DND-41 (cell line): Measurements from ENCODE around the gene TEX10.

Experiments used
- CTCF ChIP-seq: IDR thresholded peaks from 2 replicates; pipeline ENCODE4 v1.5.1; 2012; ENCODE audit warnings: borderline replicate concordance, low read length, moderate library complexity, mild to moderate bottlenecking; ENCODE audit not compliant: poor library complexity, severe bottlenecking; ENCODE audit errors: extremely low read depth
- EZH2 ChIP-seq: IDR thresholded peaks from 3 replicates; pipeline ENCODE4 v1.6.1; 2012; ENCODE audit warnings: borderline replicate concordance, low read depth, mild to moderate bottlenecking, moderate library complexity, low read length, inconsistent platforms; ENCODE audit not compliant: severe bottlenecking

GRCh38 chr9:100379862-100380261 lies 27.1 kb upstream of the TEX10 start:
- no peak for TF ChIP-seq CTCF
- TF ChIP-seq EZH2 = no peak
